Fibroblast of lung (primary cell): Measurements from ENCODE around the gene CAMTA1. TPM values are rescaled to one million over a fixed set of nuclear protein-coding genes. Genes with fewer than 3 reads are reported as not detected.

Experiments
- DNase-seq, 2 donors: peaks; one replicate each; pipeline versions ENCODE4 v3.0.0 to v3.0.0-alpha.2; 2010; ENCODE audit warnings: low read depth in 2 of 2
- H2AFZ ChIP-seq: 2 replicates; pipeline ENCODE4 v1.5.1; 2012; ENCODE audit warnings: low read length, control low read depth, inconsistent platforms
- H3K27ac ChIP-seq: 2 replicates; pipeline ENCODE4 v1.5.1; 2011; ENCODE audit warnings: low read length, control low read depth; ENCODE audit not compliant: insufficient read depth
- H3K27me3 ChIP-seq: 2 replicates; pipeline ENCODE4 v1.5.1; 2011; ENCODE audit warnings: mild to moderate bottlenecking, low read length; ENCODE audit not compliant: control insufficient read depth, insufficient read depth
- H3K36me3 ChIP-seq: 2 replicates; pipeline ENCODE4 v1.5.1; 2011; ENCODE audit warnings: low read length; ENCODE audit not compliant: control insufficient read depth, insufficient read depth
- H3K4me1 ChIP-seq: 2 replicates; pipeline ENCODE4 v1.5.1; 2011; ENCODE audit warnings: low read length; ENCODE audit not compliant: control insufficient read depth, insufficient read depth; ENCODE audit errors: extremely low read depth
- H3K4me2 ChIP-seq: 2 replicates; pipeline ENCODE4 v1.5.1; 2011; ENCODE audit warnings: low read length, control low read depth; ENCODE audit not compliant: insufficient read depth; ENCODE audit errors: extremely low read depth
- H3K4me3 ChIP-seq, 4 experiments: fragments of 200-600 bp in 1 of 4; sonication (generic) in 1 of 4; replicated peaks in 1 of 4; 2 replicates each; pipeline ENCODE4 v1.5.1; 2011 to 2016; ENCODE audit warnings: low read length in 4 of 4, low read depth in 3 of 4, mild to moderate bottlenecking in 3 of 4, control low read depth in 2 of 4, inconsistent platforms in 1 of 4, mixed read lengths in 1 of 4; ENCODE audit not compliant: insufficient read depth in 1 of 4; ENCODE audit errors: control extremely low read depth in 1 of 4
- H3K79me2 ChIP-seq: 2 replicates; pipeline ENCODE4 v1.5.1; 2012; ENCODE audit warnings: mild to moderate bottlenecking, low read length, inconsistent platforms; ENCODE audit not compliant: control insufficient read depth, insufficient read depth
- H3K9ac ChIP-seq: 2 replicates; pipeline ENCODE4 v1.5.1; 2011; ENCODE audit warnings: mild to moderate bottlenecking, low read length, control low read depth; ENCODE audit not compliant: insufficient read depth
- H3K9me3 ChIP-seq: 2 replicates; pipeline ENCODE4 v1.5.1; 2012; ENCODE audit warnings: low read depth, low read length; ENCODE audit not compliant: control insufficient read depth, insufficient read depth
- H4K20me1 ChIP-seq: 2 replicates; pipeline ENCODE4 v1.5.1; 2011; ENCODE audit warnings: low read length; ENCODE audit not compliant: control insufficient read depth, insufficient read depth; ENCODE audit errors: extremely low read depth
- CTCF ChIP-seq, 2 donors: IDR thresholded peaks in 1 of 2; conservative IDR thresholded peaks in 1 of 2; 1 replicate in 1 of 2; 2 replicates in 1 of 2; pipeline ENCODE4 v1.5.1; 2011 to 2012; ENCODE audit warnings: low read length in 2 of 2, control low read depth in 1 of 2, inconsistent platforms in 1 of 2, low read depth in 1 of 2, mild to moderate bottlenecking in 1 of 2
- EZH2 ChIP-seq: IDR thresholded peaks from 2 replicates; pipeline ENCODE4 v1.5.1; 2012; ENCODE audit warnings: low read length, control low read depth, mild to moderate bottlenecking; ENCODE audit errors: missing control alignments
- polyA plus RNA-seq, 2 donors: library from polyadenylated mRNA; depleted of rRNA in 1 of 2; stranded (reverse) in 1 of 2; unstranded in 1 of 2; fragments of >200 nt; gene quantifications; 2 replicates each; pipeline ENCODE4 v1.2.1, GENCODE V29; 2011 to 2012; ENCODE audit warnings: missing spikeins in 1 of 2
- total RNA-seq: library from RNA; depleted of rRNA; stranded (reverse); fragments of >200 nt; gene quantifications from 2 replicates; pipeline ENCODE4 v1.2.1, GENCODE V29; 2014

Gene CAMTA1
- total and polyA plus RNA-seq, 2 donors (not counting 1 experiment from before 2014, with no cell fraction given), result 47.6 to 86.0 TPM

GRCh38 chr1:6874298-6874697 is 89.0 kb downstream of the CAMTA1 start:
- TF ChIP-seq EZH2, result no peak
- TF ChIP-seq CTCF (conservative IDR thresholded peaks at IDR 0.05 in 1 of 2, IDR thresholded peaks at IDR 0.05 in 1 of 2; ENCODE audit: low read depth in 1 of 2, low read length in 2 of 2), result no peak
- Histone ChIP-seq H3K4me3 (no peak overlapping the region), H3K4me2 (no peak overlapping the region), H3K4me1 (peaks cover 8% of the 10 kb centered on the region), H4K20me1 (no peaks in the 10 kb centered on the region), H3K9ac (no peak overlapping the region), H3K27ac (no peak overlapping the region), H3K79me2 (no peaks in the 10 kb centered on the region), H3K36me3 (no peaks in the 10 kb centered on the region), H2AFZ (no peak overlapping the region), H3K27me3 (no peaks in the 10 kb centered on the region), H3K9me3 (no peaks in the 10 kb centered on the region)
- no peak for DNase-seq

DNA sequence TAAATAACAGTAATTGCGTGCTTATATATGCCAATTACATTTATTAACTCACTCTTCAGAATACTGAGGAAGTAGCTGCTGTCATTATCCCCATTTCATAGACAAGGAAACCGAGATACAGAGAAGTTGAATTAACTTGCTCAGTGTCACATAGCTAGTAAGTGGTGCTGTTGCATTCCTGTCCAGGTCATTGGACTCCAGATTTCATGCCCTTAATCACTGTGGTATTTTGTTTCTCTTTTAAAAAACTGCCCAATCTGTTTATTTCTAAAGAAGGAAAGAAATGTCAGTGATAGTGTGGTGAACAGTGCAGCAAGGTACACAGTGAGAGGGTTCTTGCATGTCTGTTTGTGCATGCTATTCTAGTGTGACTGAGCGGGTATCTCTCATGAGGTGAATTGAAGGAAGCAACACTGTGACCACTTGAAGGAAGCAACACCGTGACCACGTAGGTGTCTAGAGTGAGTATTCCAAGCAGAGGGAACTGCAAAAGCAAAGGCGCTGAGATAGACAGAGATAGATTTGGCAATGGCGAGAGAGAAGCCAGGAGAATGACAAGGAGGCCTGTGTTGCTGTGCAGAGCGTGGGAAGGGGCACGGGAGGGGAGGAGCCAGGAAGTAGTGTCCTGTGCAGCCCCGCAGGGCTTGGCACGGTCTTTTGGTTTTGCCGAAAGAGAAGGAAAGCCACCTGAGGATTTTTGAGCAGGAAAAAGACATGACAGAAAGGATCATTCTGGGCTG is 95.9 kb downstream of the CAMTA1 start:
- no peak overlapping the region for H2AFZ ChIP-seq
- no peaks in the 10 kb centered on the region for H3K79me2 ChIP-seq
- no peaks in the 10 kb centered on the region for H4K20me1 ChIP-seq
- H3K9me3 ChIP-seq, result no peaks in the 10 kb centered on the region
- no peak overlapping the region for H3K9ac ChIP-seq
- H3K4me3 ChIP-seq, result no peak overlapping the region
- no peaks in the 10 kb centered on the region for H3K27me3 ChIP-seq
- no peak overlapping the region for H3K4me2 ChIP-seq
- no peaks in the 10 kb centered on the region for H3K4me1 ChIP-seq
- no peaks in the 10 kb centered on the region for H3K36me3 ChIP-seq
- peak in 1 of 2 donors; percentile 45 for DNase-seq
- no peak for TF ChIP-seq EZH2
- no peak for TF ChIP-seq CTCF (conservative IDR thresholded peaks at IDR 0.05 in 1 of 2, IDR thresholded peaks at IDR 0.05 in 1 of 2; ENCODE audit: low read depth in 1 of 2, low read length in 2 of 2)
- H3K27ac ChIP-seq, result no peak overlapping the region

DNA sequence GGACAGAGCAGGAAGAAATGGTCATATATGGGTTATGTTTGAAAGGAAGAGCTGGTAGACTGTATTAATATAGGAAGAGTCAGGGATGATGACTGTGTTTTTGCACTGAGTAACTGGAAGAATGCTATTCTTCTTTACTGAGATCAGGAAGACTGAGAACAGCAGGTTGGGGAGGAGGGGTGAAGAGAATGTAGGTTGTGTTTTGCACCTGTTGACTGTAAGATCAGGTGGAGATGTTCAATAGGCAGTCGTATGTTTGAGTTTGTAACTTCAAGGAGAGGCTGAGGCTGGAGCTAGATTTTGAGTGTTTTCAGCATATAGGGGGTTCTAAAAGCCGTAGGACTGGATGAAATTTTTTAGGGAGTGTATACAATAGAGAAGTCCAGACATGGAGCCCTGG is 97.2 kb downstream of the CAMTA1 start:
- Histone ChIP-seq H3K4me3 (no peak overlapping the region), H3K9ac (no peak overlapping the region), H3K4me2 (no peak overlapping the region), H3K4me1 (no peaks in the 10 kb centered on the region), H4K20me1 (no peaks in the 10 kb centered on the region), H3K9me3 (no peaks in the 10 kb centered on the region), H3K79me2 (no peaks in the 10 kb centered on the region), H3K27ac (no peak overlapping the region), H2AFZ (no peak overlapping the region), H3K36me3 (no peaks in the 10 kb centered on the region), H3K27me3 (no peaks in the 10 kb centered on the region)
- DNase-seq, result no peak
- TF ChIP-seq EZH2 (no peak), CTCF (conservative IDR thresholded peaks at IDR 0.05 in 1 of 2, IDR thresholded peaks at IDR 0.05 in 1 of 2; ENCODE audit: low read depth in 1 of 2, low read length in 2 of 2) (no peak)
